ENCODE data around the gene CPED1.

CPED1 gene

DNA sequence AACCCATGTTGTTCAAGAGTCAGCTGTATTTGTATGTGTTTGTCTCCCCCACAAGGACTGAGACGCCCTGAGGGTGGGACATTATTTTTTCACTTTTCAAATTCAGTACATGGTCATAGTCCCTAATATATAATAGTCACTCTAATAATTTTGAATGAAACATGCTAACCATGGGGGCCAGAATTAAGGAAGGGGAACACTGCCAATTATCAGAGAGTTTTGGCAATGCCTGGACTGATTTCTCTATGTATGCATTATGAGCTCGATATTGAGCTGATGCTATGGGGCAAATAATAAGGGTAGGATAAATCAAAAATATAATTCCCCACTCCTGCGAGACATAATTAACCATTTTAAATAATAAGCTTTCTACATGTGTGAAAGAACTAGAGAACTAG, 87.4 kb downstream of the CPED1 start:
- TF ChIP-seq, protein P1, sequence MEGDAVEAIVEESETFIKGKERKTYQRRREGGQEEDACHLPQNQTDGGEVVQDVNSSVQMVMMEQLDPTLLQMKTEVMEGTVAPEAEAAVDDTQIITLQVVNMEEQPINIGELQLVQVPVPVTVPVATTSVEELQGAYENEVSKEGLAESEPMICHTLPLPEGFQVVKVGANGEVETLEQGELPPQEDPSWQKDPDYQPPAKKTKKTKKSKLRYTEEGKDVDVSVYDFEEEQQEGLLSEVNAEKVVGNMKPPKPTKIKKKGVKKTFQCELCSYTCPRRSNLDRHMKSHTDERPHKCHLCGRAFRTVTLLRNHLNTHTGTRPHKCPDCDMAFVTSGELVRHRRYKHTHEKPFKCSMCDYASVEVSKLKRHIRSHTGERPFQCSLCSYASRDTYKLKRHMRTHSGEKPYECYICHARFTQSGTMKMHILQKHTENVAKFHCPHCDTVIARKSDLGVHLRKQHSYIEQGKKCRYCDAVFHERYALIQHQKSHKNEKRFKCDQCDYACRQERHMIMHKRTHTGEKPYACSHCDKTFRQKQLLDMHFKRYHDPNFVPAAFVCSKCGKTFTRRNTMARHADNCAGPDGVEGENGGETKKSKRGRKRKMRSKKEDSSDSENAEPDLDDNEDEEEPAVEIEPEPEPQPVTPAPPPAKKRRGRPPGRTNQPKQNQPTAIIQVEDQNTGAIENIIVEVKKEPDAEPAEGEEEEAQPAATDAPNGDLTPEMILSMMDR (IDR thresholded peaks at IDR 0.05; ENCODE audit: low read depth, low read length): no peak
- DNase-seq (ENCODE audit: extremely low read depth, low read depth): no peak

GRCh38 chr7:121076350-121077164, 88.0 kb downstream of the CPED1 start:
- TF ChIP-seq, protein P1 (IDR thresholded peaks at IDR 0.05; ENCODE audit: low read depth, low read length): no peak
- no peak for DNase-seq (ENCODE audit: extremely low read depth, low read depth)

DNA sequence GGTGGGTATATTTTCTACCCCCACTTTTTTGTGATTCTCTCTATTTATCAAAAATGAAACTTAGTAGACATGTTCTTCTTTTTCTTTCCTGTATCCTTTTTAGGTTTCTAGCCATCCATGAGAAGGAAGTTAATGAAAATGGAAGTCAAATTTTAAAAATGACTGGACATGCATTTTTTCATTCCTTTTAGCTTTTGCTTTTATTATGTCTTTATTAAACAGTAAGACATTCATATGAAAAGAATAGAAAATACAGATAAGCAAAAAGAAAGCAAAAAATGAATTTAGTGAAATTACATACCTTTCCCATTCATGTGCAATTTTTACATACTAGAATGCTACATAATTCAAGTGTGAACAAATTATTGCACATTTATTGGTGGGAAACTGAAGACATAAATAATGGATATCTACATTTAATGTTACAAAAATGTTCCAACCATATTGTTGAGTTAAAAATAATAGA, 88.7 kb downstream of the CPED1 start:
- no peak for DNase-seq (ENCODE audit: extremely low read depth, low read depth)
- TF ChIP-seq, protein P1 (IDR thresholded peaks at IDR 0.05; ENCODE audit: low read depth, low read length): no peak

GRCh38 chr7:121078701-121079227, 90.3 kb downstream of the CPED1 start:
- TF ChIP-seq, protein P1 (IDR thresholded peaks at IDR 0.05; ENCODE audit: low read depth, low read length): no peak

DNA sequence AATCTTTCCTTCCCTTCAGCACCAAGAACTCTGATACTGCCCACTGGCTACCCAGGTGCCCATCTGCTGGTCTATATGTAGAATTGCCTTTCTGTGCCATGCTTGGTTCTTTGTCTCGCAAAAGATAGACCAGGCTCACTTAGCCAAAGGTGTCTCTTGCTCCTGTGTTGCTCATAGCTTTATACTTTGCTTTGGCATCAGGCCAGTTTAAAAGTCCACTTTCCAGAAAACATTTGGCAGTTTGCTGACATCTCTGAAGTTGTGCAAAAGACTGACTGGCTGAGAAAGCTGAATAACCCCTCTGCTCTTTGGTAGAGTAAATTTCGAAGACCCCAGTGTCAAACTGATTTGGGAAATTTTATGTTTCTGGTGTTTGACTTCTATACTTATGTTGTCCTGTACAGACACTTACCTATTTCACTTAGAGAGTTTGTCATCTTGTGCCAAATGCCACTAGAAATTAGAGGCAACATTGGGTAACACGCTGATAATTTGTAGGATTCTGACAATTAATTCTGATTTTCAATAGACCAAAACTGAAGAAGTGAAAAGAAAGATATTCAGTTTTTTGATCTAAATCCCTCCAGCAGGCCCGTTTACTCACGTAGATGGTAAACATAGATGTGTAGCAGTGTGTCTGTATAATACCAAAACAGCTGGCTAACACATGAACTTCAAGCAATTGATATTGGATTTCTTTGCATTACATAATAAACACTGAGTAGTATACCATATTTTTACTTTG, 91.1 kb downstream of the CPED1 start:
- TF ChIP-seq, protein P1 (IDR thresholded peaks at IDR 0.05; ENCODE audit: low read depth, low read length): peak; percentile 16
- DNase-seq (ENCODE audit: extremely low read depth, low read depth): no peak

More at GRCh38 chr7:121078701-121079227, 90.3 kb downstream of the CPED1 start:
- no peak for DNase-seq (ENCODE audit: extremely low read depth, low read depth)

- TF ChIP-seq, protein P1 (IDR thresholded peaks at IDR 0.05; ENCODE audit: low read depth, low read length): no peak
- no peak for DNase-seq (ENCODE audit: extremely low read depth, low read depth)
These were observed 91.9 kb downstream of the CPED1 start for GRCh38 chr7:121080257-121080912.

Data from AG09319 (cell line).